ENCODE results near the gene CSNK1G2. TPM values are rescaled to one million over a fixed set of nuclear protein-coding genes. Genes with fewer than 3 reads are reported as not detected.

Gene CSNK1G2
- total and polyA plus RNA-seq, 9 donors: 32.2 to 46.2 (median 41.7) TPM

DNA sequence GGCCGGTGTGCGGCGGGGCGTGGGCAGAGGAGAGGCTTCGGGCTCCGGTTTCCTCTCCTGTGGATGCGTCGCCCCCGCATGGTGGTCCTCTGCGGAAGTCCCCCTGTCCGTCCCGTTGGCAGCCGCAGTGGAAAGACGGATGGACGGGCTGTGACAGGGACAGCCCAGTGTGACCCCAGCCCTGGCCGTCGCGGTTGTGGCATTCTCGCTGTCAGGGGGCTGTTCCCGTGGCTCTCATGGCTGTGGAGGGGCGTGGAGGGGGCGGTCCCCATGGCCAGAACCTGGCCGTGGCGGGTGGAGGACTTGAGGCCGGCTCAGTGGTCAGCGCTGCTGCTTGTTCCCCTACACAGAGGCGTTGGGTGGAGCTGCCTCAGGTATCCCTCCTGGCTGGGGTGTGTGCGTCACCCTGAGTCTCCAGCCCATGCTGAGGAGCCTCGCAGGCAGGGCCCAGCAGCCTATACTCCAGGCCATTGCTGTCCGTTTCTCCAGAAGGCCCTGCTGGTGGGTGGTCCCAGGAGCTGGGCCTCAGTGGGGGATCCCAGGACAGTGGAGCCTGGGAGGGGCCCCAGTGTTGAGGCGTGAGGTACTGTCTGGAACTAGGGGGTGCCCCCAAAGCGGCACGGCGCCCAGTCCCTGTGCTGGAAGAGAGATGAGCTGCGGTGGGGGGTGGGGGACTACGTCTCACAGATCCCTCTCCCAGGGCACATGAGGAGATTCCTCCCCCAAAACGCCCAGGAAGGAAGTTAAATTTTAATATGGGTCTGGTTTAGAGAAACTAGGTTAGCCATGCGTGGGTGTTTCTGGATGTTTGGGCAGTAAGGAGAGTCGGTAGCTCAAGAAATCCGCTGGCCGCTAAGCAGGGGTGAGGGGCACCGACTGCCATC, 20.3 kb downstream of the CSNK1G2 start:
- no peak overlapping the region for H3K27ac ChIP-seq (ENCODE audit: low read length)
- no peak for DNase-seq
- H3K36me3 ChIP-seq (ENCODE audit: control insufficient read depth, insufficient read depth, low read length): peaks cover 9% of the 10 kb centered on the region
- no peaks in the 10 kb centered on the region for H3K9me3 ChIP-seq (replicated peaks; ENCODE audit: control insufficient read depth, low read depth, low read length)
- no peaks in the 10 kb centered on the region for H3K4me1 ChIP-seq (ENCODE audit: control insufficient read depth, insufficient read depth, low read length)
- 88% methylated on average over 36 of the region's 42 CpGs for whole genome bisulfite sequencing (ENCODE audit: insufficient coverage)
- H3K27me3 ChIP-seq (ENCODE audit: control insufficient read depth, insufficient read depth, low read length): no peaks in the 10 kb centered on the region
- H3K4me3 ChIP-seq (ENCODE audit: low read length): no peak overlapping the region

DNA sequence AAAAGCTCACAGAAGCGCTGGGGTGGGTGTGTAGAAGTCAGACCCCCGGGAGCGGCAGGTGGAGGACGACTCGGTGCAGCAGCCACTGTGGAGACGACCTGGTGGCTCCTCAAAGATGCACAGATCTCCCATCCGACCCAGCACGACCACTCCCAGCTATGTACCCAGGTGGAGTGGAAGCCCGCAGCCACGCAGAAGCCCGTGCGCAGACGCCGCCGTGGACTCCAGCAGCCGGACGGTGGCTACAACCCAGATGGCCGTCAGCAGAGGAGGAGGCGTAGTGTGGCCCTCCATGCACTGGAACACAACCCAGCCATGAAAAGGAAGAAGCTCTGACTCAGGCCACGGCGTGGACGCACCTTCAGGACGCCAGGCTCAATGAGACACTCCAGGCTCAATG, 21.7 kb downstream of the CSNK1G2 start:
- DNase-seq: no peak
- H3K36me3 ChIP-seq (ENCODE audit: control insufficient read depth, insufficient read depth, low read length): peaks cover 9% of the 10 kb centered on the region
- H3K9me3 ChIP-seq (replicated peaks; ENCODE audit: control insufficient read depth, low read depth, low read length): no peaks in the 10 kb centered on the region
- peaks cover 5% of the 10 kb centered on the region for H3K4me1 ChIP-seq (ENCODE audit: control insufficient read depth, insufficient read depth, low read length)
- 94% methylated on average over 20 of the region's 23 CpGs for WGBS (ENCODE audit: insufficient coverage)
- no peak overlapping the region for H3K27ac ChIP-seq (ENCODE audit: low read length)
- H3K27me3 ChIP-seq (ENCODE audit: control insufficient read depth, insufficient read depth, low read length): no peaks in the 10 kb centered on the region
- H3K4me3 ChIP-seq (ENCODE audit: low read length): no peak overlapping the region

DNA sequence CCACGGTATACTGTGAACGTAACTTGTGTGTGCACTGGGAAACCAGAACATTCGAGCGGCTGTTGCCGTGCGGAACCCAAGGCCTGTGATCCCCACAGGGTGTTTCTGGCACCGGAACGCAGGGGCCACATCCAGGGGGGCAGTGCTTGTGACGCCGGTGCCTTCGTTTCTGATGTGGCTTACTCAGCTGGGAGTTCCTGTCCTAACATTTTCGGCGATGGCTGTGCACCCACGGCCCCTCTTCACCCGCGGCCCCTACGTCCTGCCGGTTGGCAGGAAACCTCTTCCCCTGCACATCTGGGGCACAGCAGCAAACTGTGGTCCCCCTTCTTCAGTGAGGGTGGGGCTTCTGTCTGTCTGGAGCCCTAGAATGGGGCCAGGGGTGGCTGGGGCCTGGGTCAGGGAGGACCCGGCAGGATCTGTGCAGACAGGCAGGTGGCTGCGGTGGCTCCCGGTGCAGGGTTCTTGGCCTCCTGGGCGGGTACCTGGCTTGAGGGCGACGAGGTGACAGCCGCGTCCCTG, 26.2 kb downstream of the CSNK1G2 start:
- Histone ChIP-seq H3K27ac (ENCODE audit: low read length) (no peak overlapping the region), H3K36me3 (ENCODE audit: control insufficient read depth, insufficient read depth, low read length) (peaks cover 27% of the 10 kb centered on the region), H3K27me3 (ENCODE audit: control insufficient read depth, insufficient read depth, low read length) (no peaks in the 10 kb centered on the region), H3K4me1 (ENCODE audit: control insufficient read depth, insufficient read depth, low read length) (peaks cover 5% of the 10 kb centered on the region), H3K4me3 (ENCODE audit: low read length) (no peak overlapping the region), H3K9me3 (replicated peaks; ENCODE audit: control insufficient read depth, low read depth, low read length) (no peaks in the 10 kb centered on the region)
- no peak for DNase-seq
- WGBS (ENCODE audit: insufficient coverage): 84% methylated on average over 26 of the region's 26 CpGs

DNA sequence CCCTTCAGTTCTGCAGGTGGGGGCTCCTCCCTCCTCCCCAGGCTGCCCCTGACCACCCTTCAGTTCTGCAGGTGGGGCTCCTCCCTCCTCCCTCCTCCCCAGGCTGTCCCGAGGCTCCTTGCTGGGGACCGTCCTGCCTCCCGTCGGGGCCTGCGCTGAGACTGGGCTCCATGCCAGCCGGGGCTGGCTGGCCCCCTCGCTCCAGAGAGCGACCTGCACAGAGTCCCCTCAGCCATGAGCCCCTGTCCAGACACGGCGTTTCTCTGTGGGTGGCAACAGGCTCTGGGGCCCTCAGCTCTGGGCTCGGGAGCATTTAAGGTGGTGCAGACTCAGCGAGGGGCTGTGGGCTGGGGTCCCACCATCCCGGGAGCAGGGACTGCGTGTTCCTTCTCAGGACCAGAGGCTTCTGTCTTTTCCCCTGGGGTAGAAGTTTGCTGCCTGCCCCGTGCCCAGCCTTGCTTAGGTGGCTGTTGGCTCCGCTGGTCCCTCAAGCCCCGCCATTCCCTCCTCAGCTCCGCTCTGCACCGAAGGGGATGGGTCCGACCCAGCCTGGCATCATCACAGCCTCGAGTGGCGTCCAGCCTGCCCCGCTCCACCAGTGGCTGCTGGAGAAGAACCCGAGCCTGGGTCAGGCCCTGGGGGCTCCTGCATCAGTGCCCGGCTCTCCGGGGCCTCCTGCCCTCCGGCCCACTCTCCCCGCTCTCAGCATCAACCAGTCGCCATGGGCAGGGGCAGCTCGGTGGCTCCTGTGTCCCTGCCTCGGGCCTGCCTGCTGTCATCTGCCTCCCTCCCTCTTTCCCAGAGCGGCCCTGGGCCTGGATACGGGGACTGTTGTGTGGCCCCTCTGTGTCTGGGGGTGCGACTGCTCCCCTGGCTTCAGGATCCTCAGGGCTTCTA, 27.6 kb downstream of the CSNK1G2 start:
- Histone ChIP-seq H3K27me3 (ENCODE audit: control insufficient read depth, insufficient read depth, low read length) (no peaks in the 10 kb centered on the region), H3K4me3 (ENCODE audit: low read length) (no peak overlapping the region), H3K36me3 (ENCODE audit: control insufficient read depth, insufficient read depth, low read length) (peaks cover 27% of the 10 kb centered on the region), H3K9me3 (replicated peaks; ENCODE audit: control insufficient read depth, low read depth, low read length) (no peaks in the 10 kb centered on the region), H3K27ac (ENCODE audit: low read length) (no peak overlapping the region), H3K4me1 (ENCODE audit: control insufficient read depth, insufficient read depth, low read length) (peaks cover 5% of the 10 kb centered on the region)
- DNase-seq: no peak
- 60% methylated on average over 33 of the region's 34 CpGs for WGBS (ENCODE audit: insufficient coverage)

DNA sequence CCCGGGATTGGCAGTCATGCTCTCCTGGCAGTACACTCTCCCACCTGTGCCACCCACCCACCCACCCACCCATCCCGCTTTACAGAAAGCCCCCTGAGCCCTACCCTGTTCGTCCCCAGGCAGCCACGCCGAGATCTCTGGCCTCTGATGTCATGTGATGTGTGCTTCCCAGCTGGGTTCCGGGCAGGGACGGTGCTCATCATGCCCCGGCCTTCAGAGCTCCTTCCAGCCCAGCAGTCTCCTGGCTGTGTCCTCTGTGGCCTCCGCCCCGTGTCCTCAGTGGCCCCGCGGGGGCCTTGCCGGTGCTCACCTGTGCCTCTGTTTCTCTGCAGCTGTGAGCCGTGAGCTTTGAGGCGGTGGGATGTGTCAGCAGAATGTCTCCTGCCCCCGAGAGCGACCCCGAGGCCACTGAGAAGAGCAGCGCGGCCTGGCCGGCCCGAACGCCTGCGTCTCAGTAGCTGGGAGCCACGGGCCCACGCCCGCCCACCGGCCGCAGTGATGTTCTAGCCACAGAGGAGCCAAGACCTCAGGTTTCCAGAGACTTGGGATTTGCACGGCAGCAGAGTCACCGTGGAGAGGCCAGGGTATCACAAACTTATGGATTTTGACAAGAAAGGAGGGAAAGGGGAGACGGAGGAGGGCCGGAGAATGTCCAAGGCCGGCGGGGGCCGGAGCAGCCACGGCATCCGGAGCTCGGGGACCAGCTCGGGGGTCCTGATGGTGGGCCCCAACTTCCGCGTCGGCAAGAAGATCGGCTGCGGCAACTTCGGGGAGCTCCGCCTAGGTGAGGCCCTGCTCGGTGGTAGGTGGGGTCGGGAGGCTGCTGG, 28.4 kb downstream of the CSNK1G2 start:
- Histone ChIP-seq H3K27me3 (ENCODE audit: control insufficient read depth, insufficient read depth, low read length) (no peaks in the 10 kb centered on the region), H3K36me3 (ENCODE audit: control insufficient read depth, insufficient read depth, low read length) (peaks cover 27% of the 10 kb centered on the region), H3K4me1 (ENCODE audit: control insufficient read depth, insufficient read depth, low read length) (peaks cover 5% of the 10 kb centered on the region), H3K27ac (ENCODE audit: low read length) (no peak overlapping the region), H3K9me3 (replicated peaks; ENCODE audit: control insufficient read depth, low read depth, low read length) (no peaks in the 10 kb centered on the region), H3K4me3 (ENCODE audit: low read length) (no peak overlapping the region)
- 87% methylated on average over 44 of the region's 49 CpGs for WGBS (ENCODE audit: insufficient coverage)
- no peak for DNase-seq

DNA sequence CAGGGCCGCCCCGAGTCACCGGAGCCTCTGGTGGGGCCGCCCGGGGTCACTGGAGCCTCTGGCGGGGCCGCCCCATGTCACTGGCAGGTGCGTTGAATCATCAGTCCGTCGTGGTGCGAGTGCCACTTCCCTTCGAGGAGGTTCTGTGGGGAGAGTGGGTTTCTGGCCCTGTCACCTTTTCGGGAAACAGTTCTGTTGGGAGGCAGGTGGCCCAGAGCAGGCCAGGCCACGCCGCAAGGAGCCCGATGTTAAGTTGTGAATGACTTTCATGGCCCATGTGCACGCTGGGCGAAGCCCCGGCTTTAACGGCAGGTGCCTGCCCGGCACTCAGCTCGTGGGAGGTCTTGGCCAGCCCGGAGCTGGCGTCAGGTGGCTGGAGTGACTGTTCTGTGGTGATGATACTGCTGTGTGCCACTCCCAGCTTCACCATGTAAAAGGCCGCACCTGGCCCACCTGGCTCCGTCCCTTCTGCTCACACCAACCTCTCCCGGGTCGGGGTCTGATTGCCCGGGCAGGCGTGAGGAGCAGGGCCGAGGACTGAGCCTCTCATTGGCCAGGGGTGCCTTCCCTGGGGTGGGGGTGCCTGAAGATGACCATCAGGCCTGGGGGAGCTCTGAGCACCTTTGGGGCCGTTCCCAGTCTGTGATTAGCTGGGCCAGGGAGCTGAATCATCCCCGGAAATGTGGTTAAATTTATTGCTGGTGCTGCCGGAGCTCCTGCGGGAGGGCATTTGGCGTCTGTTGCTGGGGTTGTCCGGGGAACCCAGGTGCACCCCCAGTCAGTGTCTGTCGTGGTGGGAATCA, 29.2 kb downstream of the CSNK1G2 start:
- no peaks in the 10 kb centered on the region for H3K9me3 ChIP-seq (replicated peaks; ENCODE audit: control insufficient read depth, low read depth, low read length)
- no peak overlapping the region for H3K27ac ChIP-seq (ENCODE audit: low read length)
- no peaks in the 10 kb centered on the region for H3K27me3 ChIP-seq (ENCODE audit: control insufficient read depth, insufficient read depth, low read length)
- no peak for DNase-seq
- H3K4me1 ChIP-seq (ENCODE audit: control insufficient read depth, insufficient read depth, low read length): peaks cover 5% of the 10 kb centered on the region
- H3K36me3 ChIP-seq (ENCODE audit: control insufficient read depth, insufficient read depth, low read length): peaks cover 31% of the 10 kb centered on the region
- no peak overlapping the region for H3K4me3 ChIP-seq (ENCODE audit: low read length)
- 88% methylated on average over 33 of the region's 38 CpGs for WGBS (ENCODE audit: insufficient coverage)

DNA sequence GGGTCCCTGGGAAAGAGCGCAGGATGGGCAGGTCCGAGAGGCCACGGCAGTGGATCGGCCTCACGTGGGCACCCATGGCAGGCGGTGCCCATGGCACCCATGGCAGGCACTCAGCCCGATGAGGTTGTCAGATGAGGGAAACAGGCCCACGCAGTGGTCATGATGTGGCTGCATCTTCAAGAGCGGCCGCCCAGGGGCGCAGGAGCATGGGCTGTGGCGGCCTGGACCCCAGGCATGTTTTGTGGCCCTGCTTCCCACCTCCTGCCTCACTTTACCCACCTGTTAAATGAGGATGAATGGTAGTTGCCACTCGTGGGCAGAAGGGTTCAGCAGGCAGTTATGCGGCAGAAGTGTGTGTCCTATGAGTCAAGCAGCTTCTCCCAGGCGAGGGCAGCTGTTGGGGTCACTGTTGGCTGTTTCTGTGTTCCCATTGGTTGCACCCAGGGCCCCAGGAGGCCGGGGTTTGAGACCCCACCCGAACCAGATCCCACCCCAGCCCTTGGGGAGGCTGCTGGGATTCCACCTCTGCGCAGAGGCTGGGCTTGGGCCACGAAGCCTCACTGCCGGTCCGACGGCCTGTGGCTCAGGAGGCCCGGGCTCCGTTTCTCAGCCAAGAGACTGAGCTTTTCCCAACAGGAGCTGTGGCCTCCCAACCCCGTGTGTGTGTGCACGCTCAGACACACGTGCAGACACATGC, 30.0 kb downstream of the CSNK1G2 start:
- no peak for DNase-seq
- Histone ChIP-seq H3K9me3 (replicated peaks; ENCODE audit: control insufficient read depth, low read depth, low read length) (no peaks in the 10 kb centered on the region), H3K4me1 (ENCODE audit: control insufficient read depth, insufficient read depth, low read length) (peaks cover 5% of the 10 kb centered on the region), H3K27ac (ENCODE audit: low read length) (no peak overlapping the region), H3K4me3 (ENCODE audit: low read length) (no peak overlapping the region), H3K36me3 (ENCODE audit: control insufficient read depth, insufficient read depth, low read length) (peaks cover 29% of the 10 kb centered on the region), H3K27me3 (ENCODE audit: control insufficient read depth, insufficient read depth, low read length) (no peaks in the 10 kb centered on the region)
- WGBS (ENCODE audit: insufficient coverage): 82% methylated on average over 19 of the region's 27 CpGs

DNA sequence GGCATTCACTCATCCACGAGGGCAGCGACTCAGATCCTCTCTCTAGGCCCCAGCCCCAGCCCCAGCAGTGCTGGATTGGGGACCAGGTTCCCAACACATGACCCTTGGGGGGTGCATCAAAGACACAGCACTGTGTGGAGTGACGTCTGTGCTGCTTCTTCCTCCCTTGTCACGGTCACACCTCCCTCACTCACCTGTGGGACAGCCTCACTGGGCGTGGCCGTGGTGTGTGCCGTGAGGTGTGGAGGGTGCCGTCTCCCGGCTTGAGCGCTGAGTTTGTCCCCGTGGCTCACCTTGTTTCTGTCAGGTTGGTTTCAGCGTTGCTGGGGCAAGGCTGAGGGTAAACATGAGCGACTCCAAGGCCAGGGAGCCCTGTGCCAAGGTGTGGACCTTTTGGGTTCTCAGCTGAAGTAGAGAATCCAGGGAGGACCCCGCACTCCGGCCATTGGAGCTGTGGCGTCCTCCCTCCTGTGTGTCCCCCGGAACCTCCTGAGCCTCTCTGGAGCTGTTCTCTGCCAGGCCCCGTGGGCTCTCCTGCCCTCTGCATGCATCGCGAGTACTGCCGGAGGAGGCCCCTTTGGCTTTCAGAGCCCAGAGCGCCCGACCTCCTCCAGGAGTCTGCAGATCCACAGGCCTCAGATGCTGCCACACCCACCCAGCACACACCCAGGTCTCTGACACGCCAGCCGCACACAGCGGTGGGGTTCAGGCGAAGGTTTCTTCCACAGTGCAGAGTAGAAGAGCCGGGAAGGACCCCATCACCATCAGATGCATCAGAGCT, 33.6 kb downstream of the CSNK1G2 start:
- Histone ChIP-seq H3K4me1 (ENCODE audit: control insufficient read depth, insufficient read depth, low read length) (no peaks in the 10 kb centered on the region), H3K9me3 (replicated peaks; ENCODE audit: control insufficient read depth, low read depth, low read length) (no peaks in the 10 kb centered on the region), H3K36me3 (ENCODE audit: control insufficient read depth, insufficient read depth, low read length) (peaks cover 36% of the 10 kb centered on the region), H3K27ac (ENCODE audit: low read length) (no peak overlapping the region), H3K4me3 (ENCODE audit: low read length) (no peak overlapping the region), H3K27me3 (ENCODE audit: control insufficient read depth, insufficient read depth, low read length) (no peaks in the 10 kb centered on the region)
- no peak for DNase-seq
- 82% methylated on average over 20 of the region's 28 CpGs for WGBS (ENCODE audit: insufficient coverage)

All from muscle of leg (tissue), 11 donors.